NCI-H1694 (cell line): ENCODE results near the gene TOR1A.
"Not testable (repeated sequence)": the region's sequence is repeated elsewhere in the genome, so short reads cannot be mapped to it uniquely, and the experiment has no call there.

Experiments
- DNase-seq: peaks from one replicate; lab custom pipeline; 2025; lab: John Stamatoyannopoulos, UW

The TOR1A gene

DNA sequence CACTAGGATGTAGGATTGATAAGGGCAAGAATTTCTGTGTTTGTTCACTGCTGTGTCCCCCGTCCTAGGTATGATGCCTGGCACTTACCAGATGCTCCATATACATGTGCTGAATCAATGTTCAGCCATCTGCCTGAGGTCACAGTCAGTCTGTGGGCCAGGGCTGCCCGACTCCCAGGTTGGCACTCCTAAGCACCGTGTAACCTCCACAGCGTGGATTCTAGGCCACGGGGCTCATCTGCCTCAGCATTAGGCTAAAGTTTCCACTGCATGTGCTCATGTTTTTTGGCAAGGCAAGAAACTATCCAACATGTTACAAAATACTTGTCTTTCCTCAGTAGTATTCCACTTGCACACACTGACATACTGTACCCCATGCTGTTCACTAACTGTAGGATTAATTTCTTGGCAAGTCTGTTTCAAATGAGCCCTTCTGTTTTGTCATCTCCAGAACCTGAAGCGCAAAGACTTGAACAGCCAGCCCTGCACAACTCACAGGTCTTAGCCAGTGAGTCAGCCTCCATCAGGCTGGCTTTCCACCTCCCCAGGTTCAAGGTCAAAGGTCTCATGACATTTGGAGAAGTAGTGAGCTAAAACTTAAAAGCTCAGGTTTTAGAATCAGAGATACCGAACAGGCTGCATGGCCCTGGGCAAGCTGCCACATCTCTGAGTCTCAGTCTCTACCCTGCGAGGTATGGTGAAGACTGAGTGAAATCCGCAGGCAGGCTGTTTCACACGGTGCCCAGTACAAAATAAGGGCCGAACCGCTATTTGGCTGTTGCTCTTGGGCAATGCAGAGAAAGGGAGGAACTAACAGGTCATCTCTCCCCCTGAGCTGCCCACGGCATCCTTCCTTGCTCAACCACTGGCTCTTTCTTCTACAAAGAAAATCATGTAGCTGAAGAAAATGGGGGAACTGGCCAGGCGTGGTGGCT lies 7.2 kb downstream of the TOR1A start:
- DNase-seq: no peak

DNA sequence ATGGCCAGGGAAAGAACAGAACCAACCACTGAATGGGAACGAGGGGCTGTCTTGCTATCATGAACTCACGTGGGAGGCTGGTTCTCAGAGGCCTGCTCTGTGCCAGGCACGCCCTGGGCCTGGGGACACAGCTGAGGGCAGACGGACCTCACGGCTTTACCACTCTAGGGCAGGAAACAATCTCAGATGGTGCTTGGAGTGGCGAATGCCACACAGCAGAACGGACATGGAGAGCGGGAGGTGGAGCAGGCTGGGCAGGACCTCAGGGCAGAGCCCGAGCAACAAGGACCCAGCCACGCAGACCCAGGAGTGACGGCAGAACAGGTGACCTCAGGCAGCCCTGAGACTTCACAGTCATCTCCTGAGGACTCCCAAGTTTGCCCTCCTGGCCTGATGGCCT lies 8.7 kb downstream of the TOR1A start:
- no peak for DNase-seq

DNA sequence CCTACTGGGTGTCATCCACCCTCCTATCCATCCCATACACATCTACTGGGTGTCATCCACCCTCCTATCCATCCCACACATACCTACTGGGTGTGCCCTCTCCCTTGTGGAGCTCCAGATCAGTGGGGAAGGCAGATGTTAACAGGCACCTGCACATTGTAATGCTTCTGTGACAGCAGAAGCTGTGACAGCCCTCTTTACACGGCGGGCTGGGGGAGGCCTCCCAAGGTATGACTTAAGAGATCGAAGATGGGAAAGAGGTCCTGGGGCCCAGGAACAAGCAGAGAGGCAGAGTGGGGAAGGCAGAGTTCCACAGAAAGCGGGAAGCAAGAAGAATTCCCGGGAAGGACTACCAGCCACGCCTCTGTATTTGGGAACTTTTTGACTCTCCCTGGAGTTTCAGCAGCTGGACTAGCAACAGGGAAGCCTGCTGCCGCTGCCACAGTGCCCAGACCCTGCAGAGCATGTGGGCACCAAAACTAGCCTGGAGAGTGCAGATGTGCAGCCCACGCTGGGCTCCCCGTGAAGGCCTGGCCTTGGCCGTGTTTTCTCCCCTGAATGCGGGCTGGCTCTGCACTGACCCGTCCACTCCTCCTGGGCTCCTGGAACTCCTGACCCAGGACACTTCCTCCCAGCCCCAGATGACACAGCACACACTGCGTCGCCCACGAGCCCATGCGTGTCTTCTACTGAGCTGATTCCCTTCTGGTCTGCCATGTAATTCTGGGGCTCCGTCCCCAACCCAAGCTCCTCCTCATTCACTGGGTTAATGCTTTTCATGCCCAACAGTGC lies 9.3 kb downstream of the TOR1A start:
- DNase-seq: no peak

DNA sequence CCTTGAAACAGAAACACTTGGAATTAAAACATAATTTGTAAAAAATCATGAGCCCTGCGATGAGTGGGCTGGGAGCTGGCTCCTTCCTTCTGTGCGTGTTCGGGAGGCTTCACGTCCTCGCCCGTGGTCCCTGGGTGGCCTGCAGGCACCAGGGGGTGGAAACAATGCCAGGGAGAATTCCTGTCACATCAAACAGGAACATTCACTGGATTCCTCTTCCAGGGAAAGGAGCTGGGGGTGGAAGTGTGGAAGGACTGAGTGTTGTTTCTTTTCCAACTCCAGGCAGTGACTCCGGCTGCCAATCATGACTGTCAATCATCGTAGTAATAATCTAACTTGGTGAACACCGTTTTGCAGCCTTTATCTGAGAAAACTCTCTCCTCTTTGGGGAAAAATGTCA lies 10.3 kb downstream of the TOR1A start:
- no peak for DNase-seq

DNA sequence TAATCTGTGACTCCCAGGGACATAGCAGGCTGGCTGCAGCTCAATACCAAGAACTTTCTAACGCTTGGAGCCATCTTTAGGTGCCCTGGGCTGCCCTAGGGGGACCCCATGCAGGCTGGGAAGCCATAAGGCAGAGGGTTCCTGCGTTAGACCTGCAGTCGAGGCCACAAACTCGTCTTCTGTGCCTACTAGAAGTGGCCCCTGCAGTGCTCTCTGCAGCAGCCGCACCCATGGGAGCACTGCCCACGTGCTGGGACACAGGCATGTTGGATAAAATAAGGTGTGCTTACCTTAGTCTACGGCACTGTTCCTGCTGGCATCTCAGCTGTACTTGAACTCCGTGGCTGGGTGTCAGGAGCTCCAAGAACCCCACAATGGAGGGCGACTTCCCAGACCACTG lies 11.6 kb downstream of the TOR1A start:
- no peak for DNase-seq

DNA sequence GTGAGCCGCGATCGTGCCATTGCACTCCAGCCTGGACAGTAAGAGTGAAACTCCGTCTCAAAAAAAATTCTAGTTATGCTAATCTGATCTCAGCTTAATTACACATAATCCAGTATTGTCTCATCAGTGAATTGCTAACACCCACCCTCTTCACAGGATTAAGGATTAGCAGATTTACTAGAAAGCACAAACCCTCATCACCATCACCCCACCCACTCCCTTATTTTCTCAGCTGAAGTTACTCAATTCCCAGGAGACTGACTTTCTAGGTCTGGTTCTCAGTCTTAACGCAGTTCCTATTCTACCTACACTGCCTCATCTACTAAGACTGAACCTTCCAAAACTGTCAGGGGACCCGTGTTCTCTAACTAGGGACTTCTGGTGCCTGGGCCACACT lies 12.0 kb downstream of the TOR1A start:
- no peak for DNase-seq

DNA sequence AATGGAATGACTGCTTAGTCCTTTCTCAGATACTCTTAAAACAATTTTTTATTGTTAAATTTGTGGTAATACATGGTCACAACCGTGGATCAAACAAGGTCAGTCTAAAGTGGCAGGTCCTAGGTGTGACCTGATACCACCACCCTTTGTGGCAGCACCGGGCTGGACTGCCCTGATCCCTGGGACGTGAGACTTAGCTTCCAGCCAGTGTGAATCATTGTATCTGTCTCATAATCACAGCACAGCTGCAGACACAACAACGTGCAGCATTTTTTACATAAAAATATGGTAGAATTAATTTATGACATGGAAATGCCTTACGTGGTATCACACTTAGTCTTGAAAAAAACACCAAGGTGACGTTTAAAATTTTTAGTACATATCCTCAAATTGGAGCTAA lies 13.1 kb downstream of the TOR1A start:
- no peak for DNase-seq

DNA sequence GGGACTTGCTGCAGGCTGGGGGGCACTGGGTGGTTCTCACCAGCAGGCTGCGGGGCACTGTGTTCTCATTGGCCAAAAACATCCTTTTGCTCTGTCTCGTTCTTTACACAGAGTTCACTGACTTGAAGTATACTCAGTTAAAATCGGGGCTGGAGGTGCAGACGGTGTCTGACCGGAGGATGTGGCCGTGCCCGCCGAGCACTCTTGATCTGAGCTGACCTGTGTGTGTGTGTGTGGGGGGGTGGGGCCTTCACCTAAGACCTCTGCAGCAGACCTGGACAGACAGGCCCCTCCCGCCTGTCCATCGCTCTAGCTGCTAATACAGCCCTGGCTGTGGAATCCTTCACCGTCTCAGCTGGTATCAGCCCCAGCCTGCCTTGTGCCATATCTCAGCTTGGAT lies 13.8 kb downstream of the TOR1A start:
- no peak for DNase-seq

DNA sequence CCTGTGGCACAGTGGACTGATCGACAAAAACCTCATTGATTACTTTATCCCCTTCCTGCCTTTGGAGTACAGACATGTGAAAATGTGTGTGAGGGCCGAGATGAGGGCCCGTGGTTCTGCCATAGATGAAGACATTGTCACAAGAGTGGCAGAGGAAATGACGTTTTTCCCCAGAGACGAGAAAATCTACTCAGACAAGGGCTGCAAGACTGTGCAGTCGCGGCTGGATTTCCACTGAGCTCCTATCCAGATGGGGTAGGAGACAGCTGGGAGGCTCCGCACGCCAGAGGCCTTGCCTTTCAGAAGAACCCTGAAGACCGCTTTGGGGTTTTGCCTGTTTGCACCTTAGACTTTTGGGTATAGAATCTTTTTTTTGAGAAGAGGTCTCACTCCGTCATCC lies 14.6 kb downstream of the TOR1A start:
- no peak for DNase-seq

DNA sequence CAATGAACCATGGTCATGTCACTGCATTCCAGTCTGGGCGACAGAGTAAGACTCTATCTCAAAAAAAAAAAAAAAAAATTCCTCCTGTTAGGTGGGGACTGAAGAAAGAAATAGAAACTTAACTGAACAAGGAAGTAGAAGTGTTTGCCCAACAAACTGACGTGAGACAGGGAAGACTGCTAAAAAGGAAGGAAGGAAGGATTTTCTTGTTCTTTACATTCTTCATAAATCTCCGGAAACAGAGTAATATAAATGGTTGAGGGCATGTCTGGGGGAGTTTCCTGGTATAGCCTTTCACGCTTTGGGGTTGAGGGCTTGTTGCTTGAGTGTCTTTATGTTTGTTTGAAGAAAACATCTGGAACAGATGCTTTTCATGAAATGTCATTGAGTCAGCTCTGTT lies 17.9 kb downstream of the TOR1A start:
- no peak for DNase-seq

DNA sequence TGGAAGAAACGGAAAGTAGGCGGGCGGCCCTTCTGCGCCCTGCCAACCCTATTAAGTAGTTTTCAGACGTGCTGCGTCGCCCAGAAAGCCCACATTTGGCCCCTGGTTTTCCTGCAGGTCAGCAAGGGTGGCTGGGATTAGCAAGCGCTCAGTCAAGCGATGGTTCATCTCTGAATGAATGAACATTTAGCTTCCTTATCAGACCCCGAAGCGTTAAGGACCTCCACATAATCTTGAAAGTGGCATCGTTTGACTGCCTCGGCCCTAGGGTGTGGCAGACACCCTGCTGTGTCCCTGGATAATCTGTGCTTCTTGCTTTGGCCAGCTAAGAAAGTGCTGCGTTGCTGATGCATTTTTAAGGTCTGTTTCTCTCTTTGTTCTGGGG lies 20.3 kb downstream of the TOR1A start:
- DNase-seq: no peak

DNA sequence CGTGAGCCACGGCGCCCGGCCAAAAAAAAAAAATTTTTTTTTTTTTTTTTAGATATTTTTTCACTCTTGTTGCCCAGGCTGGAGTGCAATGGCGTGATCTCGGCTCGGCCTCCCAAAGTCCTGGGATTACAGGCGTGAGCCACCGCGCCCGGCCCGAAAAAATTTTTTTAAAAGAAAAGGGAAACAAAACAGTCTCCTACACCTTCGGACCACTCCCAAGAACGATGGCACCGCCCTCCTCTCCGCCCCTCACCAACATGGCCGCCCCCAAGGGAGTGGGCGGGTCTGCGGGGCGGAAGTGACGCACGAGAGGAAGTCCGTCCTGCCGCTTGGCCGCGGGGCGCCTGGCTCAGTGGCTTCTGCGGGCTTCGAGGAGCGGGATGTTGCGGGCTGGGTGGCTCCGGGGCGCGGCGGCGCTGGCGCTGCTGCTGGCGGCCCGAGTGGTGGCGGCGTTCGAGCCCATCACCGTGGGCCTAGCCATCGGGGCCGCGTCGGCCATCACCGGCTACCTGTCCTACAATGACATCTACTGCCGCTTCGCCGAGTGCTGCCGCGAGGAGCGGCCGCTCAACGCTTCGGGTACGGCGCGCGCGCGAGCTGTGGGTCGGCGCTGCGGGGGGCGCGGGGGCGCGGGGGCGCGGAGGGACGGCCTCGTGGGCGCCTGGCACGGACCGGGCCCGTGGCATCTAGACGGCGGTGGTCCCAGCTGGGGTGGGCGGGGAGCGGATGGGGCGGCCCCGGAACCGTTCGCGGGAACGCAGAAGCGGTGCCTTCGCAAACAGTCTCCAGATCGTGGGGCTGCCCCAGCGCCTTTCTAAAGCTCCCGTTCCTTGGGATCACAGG lies 20.9 kb downstream of the TOR1A start, which contains the start of gene TOR1B:
Gene TOR1B, plus strand, starts transcription at position 352 of the 843 bp plus-strand sequence. Its CDS starts 29 bp downstream, at position 381.
- DNase-seq: peak; percentile 82

DNA sequence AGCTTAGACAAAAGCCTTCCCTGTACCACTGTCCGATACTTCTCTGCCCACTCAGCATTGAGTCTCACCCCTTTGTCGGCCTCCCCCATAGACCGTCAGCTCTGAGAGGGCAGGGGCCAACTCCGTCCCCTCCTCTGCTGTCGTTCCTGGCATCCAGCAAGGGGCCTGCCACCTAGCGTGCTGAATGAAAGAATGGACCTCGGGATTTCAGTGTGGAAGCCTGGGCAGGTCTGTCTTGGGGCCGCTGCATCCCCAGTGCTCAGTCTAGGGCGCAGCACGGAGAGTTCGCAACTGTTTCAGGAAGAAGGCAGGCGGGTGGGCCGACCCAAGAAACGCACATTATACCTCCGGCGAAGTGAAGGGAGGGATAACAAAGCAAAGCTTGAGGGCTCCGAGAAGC lies 22.4 kb downstream of the TOR1A start:
- DNase-seq: no peak

DNA sequence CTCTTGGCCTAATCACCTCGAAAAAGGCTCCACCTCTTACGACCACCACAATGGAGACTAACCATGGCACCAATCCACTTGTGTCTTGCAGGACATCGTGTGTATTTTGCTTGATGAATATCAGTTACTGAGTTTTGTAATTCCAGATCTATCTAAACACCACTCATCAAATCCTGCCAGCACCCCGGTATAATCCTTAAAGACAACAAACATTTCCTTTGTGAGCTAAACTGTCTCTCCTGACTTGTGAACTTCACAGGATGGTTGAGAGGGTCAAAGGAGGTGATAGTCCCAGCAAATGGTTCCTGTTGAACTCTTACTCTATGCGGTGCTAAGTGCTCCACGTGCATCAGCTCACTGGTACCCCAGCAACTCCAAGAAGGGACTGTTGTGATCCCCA lies 25.0 kb downstream of the TOR1A start:
- no peak for DNase-seq

DNA sequence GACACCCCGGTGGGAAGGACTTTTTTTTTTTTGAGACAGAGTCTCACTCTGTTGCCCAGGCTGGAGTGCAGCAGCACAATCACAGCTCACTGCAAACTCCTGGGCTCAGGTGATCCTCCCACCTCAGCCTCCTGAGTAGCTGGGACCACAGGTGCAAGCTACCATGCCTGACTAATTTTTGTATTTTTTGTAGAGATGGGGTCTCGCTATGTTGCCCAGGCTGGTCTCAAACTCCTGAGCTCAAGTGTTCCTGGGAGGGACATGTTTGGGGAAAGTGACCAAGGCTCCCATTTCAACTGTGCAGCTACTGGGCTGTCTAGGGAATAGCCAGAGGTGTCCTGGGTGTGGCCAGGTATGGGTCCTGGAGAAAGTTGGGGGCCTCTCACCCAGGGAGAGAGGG lies 27.9 kb downstream of the TOR1A start:
- DNase-seq: not testable (repeated sequence)

DNA sequence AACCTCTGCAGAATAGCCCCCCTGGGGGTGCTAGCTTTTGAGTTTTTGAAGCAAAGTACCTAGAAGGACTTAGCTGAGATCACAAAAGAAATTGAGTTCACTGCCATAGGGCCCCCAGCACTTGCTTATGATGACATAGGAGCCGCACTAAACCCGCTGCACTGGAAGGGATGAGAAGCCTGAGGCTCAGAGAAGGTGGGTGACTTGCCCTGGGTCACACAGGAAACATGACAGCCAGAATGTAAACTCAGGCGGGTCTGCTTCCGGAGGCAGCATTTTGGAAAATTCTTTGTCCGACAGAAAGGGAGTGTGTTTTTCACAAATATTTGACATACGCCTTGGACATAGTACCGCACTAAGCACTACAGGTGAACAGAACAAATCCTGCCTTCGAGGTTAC lies 29.4 kb downstream of the TOR1A start:
- no peak for DNase-seq

DNA sequence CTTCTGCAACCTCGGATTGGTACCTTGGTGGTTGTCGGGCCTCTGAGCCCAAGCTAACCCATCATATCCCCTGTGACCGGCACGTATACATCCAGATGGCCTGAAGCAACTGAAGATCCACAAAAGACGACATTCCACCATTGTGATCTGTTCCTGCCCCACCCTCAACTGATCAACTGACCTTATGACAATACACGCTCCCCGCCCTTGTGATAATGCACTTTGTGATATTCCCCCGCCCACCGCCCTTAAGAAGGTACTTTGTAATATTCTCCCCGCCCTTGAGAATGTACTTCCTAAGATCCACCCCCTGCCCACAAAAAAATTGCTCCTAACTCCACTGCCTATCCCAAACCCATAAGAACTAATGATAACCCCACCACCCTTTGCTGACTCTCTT lies 37.5 kb downstream of the TOR1A start:
- no peak for DNase-seq

DNA sequence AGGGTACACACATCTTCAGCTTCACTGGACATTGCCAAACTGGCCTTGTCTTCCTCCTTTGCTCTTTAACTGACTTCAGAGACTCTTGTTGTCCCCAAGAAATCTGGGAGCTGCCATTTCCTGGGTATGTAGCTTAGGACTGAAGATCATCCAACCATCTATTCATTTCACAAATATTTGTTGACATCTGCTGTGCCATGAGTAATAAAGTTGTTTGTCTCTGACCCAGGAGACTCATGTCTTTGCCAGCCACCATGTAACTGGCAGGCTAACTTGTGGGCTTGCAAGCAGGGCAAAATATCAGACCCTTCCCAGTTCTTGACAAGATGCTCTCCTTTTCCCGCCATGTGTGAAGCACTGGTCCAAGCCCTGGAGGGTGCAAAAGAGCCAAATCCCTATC lies 38.1 kb downstream of the TOR1A start:
- no peak for DNase-seq

DNA sequence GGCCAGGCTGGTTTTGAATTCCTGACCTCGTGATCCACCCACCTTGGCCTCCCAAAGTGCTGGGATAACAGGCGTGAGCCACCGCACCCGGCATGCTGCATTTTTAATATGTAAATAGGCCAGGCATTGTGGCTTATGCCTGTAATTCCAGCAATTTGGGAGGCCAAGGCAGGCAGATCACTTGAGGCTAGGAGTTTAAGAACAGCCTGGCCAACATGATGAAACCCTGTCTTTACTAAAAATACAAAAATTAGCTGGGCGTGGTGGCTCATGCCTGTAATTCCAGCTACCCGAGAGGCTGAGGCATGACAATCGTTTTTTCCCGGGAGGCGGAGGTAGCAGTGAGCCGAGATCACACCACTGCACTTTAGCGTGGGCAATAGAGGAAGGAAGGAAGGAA lies 39.0 kb downstream of the TOR1A start:
- not testable (repeated sequence) for DNase-seq

DNA sequence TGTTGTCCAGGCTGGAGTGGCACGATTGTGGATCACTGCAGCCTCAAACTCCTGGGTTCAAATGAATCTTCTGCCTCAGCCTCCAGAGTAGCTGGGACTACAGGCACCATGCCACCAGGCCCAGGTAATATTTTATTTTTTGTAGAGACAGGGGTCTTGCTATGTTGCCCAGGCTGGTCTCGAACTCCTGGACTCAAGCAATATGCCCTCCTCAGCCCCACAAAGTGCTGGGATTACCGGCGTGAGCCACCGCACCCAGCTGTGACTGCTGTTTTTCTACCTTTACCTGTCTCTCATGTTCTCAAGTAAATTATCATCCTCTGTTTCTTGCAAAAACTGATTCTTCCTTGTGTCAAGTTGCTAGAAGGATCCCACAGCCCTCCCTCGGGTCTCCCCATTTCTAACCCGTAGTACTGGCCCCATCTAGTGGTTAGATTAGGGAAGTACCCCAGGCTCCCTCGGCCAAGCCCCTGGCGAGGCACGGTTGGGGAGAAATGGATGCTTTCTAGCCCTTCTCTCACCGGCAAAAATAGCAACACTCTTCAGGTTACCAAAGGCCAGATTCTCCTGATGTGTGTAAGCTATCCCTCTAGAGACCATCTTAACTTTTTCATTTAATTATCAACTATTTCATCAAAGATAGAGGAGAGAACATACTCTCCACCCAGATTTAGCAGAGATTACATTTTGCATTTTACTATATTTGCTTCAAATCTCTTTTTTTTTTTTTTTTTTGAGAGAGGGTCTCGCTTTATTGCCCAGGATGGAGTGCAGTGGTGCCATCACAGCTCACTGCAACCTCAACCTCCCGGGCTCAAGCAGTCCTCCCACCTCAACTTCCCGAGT lies 40.2 kb downstream of the TOR1A start:
- peak; percentile 59 for DNase-seq

DNA sequence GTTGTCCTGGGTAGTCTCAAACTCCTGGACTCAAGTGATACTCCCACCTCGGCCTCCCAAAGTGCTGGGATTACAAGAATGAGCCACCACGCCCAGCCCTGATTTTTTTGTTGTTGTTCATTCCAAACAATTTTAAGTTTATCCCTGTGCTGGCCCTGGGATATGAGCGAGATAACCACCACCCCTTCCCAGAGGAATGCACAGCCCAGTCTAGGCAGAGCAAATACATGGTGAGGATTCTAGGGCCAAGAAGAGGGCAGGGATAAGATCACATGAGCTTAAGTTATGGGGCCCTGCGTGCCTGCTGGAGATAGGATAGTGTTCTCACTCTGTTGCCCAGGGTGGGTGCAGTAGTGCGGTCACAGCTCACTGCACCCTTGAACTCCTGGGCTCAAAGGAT lies 42.0 kb downstream of the TOR1A start:
- no peak for DNase-seq
